ENCODE measurements around the gene CDC42BPA. TPM values are rescaled to one million over a fixed set of nuclear protein-coding genes. Genes with fewer than 3 reads are reported as not detected.

Gene CDC42BPA, protein sequence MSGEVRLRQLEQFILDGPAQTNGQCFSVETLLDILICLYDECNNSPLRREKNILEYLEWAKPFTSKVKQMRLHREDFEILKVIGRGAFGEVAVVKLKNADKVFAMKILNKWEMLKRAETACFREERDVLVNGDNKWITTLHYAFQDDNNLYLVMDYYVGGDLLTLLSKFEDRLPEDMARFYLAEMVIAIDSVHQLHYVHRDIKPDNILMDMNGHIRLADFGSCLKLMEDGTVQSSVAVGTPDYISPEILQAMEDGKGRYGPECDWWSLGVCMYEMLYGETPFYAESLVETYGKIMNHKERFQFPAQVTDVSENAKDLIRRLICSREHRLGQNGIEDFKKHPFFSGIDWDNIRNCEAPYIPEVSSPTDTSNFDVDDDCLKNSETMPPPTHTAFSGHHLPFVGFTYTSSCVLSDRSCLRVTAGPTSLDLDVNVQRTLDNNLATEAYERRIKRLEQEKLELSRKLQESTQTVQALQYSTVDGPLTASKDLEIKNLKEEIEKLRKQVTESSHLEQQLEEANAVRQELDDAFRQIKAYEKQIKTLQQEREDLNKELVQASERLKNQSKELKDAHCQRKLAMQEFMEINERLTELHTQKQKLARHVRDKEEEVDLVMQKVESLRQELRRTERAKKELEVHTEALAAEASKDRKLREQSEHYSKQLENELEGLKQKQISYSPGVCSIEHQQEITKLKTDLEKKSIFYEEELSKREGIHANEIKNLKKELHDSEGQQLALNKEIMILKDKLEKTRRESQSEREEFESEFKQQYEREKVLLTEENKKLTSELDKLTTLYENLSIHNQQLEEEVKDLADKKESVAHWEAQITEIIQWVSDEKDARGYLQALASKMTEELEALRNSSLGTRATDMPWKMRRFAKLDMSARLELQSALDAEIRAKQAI (N-terminal part only)
- total RNA-seq (10 to 100 TPM; 50.5 to 71.3 TPM), polyA plus RNA-seq (10 to 100 TPM in 1 of 2 donors, 1 to 10 TPM in 1; 8.1 to 15.5 TPM)
- long read RNA-seq, donor 1, partial matches to known transcripts, result 11 of 33 reads
- long read RNA-seq, donor 1, other reads (novel, unspliced or antisense), result 22 of 33 reads
- long read RNA-seq, donor 2, partial matches to known transcripts, result 16 of 48 reads
- long read RNA-seq, donor 2, other reads (novel, unspliced or antisense), result 32 of 48 reads

DNA sequence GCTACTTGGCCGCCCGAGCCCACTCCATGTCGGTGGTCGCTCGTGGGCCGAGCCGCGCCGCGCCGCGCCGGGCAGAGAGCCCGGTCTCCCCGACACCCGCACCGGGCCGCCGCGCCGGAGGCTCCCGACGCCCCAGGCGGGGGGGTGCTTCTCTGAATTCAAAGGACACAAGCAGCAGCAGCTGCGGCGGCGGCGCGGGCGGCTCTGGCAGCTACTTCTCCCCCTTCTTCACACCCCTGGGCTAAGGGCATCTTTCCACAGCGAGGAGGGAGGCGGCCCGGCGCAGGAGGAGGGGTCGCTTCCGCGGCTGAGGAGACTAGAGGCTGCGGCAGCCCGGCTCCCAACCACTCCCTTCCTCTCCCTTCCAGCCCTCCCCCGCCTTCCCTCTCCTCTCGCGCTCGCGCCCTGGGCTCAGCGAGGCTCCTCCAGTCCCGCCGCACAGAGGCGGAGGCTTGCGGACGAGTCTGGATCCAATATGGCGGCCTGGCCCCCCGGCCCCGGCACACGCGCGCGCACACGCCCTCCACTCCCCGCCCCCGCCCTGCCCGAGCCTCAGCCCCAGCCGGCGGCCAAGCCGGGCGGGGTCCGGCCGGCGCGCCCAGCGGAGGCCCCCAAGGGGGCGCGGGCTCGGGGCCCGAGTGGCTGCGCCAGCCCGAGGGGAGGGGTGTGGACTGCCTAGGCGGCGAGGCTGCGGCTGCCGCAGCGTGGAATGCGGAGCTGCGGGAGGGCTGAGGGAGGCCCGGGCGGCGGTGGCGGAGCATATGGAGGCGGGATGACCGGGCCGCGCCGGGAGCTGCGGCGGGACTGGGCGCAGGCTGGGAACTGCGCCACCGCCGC, at the start of gene CDC42BPA:
Gene CDC42BPA (minus strand): TSS at position 477 of the 837 bp plus-strand sequence. CDS start 1,310 bp downstream, outside the sequence.
- DNase-seq (peak; percentile 89 to 93), ATAC-seq (ENCODE audit: low FRiP score) (peak; percentile 92)
- H3K27ac ChIP-seq (ENCODE audit: low read depth in 1 of 2, low read length in 2 of 2), result peak within 1 kb of the TSS; percentile 64 to 73
- no peaks in the 10 kb centered on the region for H3K4me1 ChIP-seq (ENCODE audit: control insufficient read depth in 1 of 2, insufficient read depth in 2 of 2, low read length in 2 of 2)
- peak within 1 kb of the TSS; percentile 97 to 99 for H3K4me3 ChIP-seq (ENCODE audit: low read length in 2 of 2)
- 0 to 1% methylated on average over 56 to 98 of the region's 98 CpGs for WGBS, 2 donors
- H3K9me3 ChIP-seq (ENCODE audit: control insufficient read depth, low read length), result no peaks in the 10 kb centered on the region
- no peaks in the 10 kb centered on the region for H3K27me3 ChIP-seq (ENCODE audit: control insufficient read depth in 1 of 2, insufficient read depth in 2 of 2, low read length in 1 of 2)
- intact Hi-C loops (cut with DNase I), result loop anchor here (5.0 to 10.0 kb wide), 4 partner anchors 73 to 183 kb away; no protein-coding TSS in a partner anchor
- H3K36me3 ChIP-seq (ENCODE audit: control insufficient read depth in 1 of 2, insufficient read depth in 2 of 2, low read length in 1 of 2), result no peaks in the 10 kb centered on the region

DNA sequence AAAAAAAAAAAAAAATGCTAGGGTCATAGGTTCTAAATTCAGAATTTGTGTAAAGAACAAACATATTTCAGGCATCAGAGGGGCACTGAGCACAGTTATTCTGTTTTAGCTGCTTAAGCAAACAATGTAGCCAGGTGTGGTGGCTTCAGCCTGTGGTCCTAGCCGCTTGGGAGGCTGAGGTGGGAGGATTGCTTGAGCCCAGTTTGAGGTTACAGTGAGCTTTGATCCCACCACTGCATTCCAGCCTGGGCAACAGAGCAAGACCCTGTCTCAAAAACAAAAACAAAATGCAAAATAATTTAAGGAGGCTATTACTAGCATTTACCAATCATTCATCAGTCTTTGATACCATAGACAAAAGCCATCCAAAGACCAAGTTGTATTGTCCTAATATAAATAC, 49.7 kb upstream of the CDC42BPA start:
- no peak overlapping the region for H3K27ac ChIP-seq (ENCODE audit: low read depth in 1 of 2, low read length in 2 of 2)
- no peaks in the 10 kb centered on the region for H3K36me3 ChIP-seq (ENCODE audit: control insufficient read depth in 1 of 2, insufficient read depth in 2 of 2, low read length in 1 of 2)
- H3K9me3 ChIP-seq (ENCODE audit: control insufficient read depth, low read length), result no peaks in the 10 kb centered on the region
- intact Hi-C loops (cut with DNase I), result no loop called here
- H3K27me3 ChIP-seq (ENCODE audit: control insufficient read depth in 1 of 2, insufficient read depth in 2 of 2, low read length in 1 of 2), result no peaks in the 10 kb centered on the region
- no peak overlapping the region for H3K4me3 ChIP-seq (ENCODE audit: low read length in 2 of 2)
- DNase-seq (no peak), ATAC-seq (ENCODE audit: low FRiP score) (no peak)
- no peaks in the 10 kb centered on the region for H3K4me1 ChIP-seq (ENCODE audit: control insufficient read depth in 1 of 2, insufficient read depth in 2 of 2, low read length in 2 of 2)
- WGBS, 2 donors, result 93 to 99% methylated on average over 1 of the region's 1 CpG

GRCh38 chr1:227365473-227366431, 47.5 kb upstream of the CDC42BPA start:
- no peak overlapping the region for H3K27ac ChIP-seq (ENCODE audit: low read depth in 1 of 2, low read length in 2 of 2)
- no peaks in the 10 kb centered on the region for H3K36me3 ChIP-seq (ENCODE audit: control insufficient read depth in 1 of 2, insufficient read depth in 2 of 2, low read length in 1 of 2)
- intact Hi-C loops (cut with DNase I), result no loop called here
- no peaks in the 10 kb centered on the region for H3K4me1 ChIP-seq (ENCODE audit: control insufficient read depth in 1 of 2, insufficient read depth in 2 of 2, low read length in 2 of 2)
- WGBS, 2 donors, result 90 to 92% methylated on average over 8 of the region's 8 CpGs
- ATAC-seq (ENCODE audit: low FRiP score), result no peak
- no peak overlapping the region for H3K4me3 ChIP-seq (ENCODE audit: low read length in 2 of 2)
- H3K27me3 ChIP-seq (ENCODE audit: control insufficient read depth in 1 of 2, insufficient read depth in 2 of 2, low read length in 1 of 2), result no peaks in the 10 kb centered on the region
- no peaks in the 10 kb centered on the region for H3K9me3 ChIP-seq (ENCODE audit: control insufficient read depth, low read length)
- no peak for DNase-seq

GRCh38 chr1:227364657-227365056, 46.4 kb upstream of the CDC42BPA start:
- intact Hi-C loops (cut with DNase I), result no loop called here
- H3K9me3 ChIP-seq (ENCODE audit: control insufficient read depth, low read length), result no peaks in the 10 kb centered on the region
- DNase-seq (no peak), ATAC-seq (ENCODE audit: low FRiP score) (no peak)
- no peak overlapping the region for H3K27ac ChIP-seq (ENCODE audit: low read depth in 1 of 2, low read length in 2 of 2)
- H3K27me3 ChIP-seq (ENCODE audit: control insufficient read depth in 1 of 2, insufficient read depth in 2 of 2, low read length in 1 of 2), result no peaks in the 10 kb centered on the region
- no peaks in the 10 kb centered on the region for H3K36me3 ChIP-seq (ENCODE audit: control insufficient read depth in 1 of 2, insufficient read depth in 2 of 2, low read length in 1 of 2)
- 83 to 84% methylated on average over 2 of the region's 2 CpGs for WGBS, 2 donors
- no peak overlapping the region for H3K4me3 ChIP-seq (ENCODE audit: low read length in 2 of 2)
- H3K4me1 ChIP-seq (ENCODE audit: control insufficient read depth in 1 of 2, insufficient read depth in 2 of 2, low read length in 2 of 2), result no peaks in the 10 kb centered on the region

- intact Hi-C loops (cut with DNase I), result no loop called here
- no peaks in the 10 kb centered on the region for H3K9me3 ChIP-seq (ENCODE audit: control insufficient read depth, low read length)
- H3K27ac ChIP-seq (ENCODE audit: low read depth in 1 of 2, low read length in 2 of 2), result no peak overlapping the region
- H3K4me3 ChIP-seq (ENCODE audit: low read length in 2 of 2), result no peak overlapping the region
- H3K36me3 ChIP-seq (ENCODE audit: control insufficient read depth in 1 of 2, insufficient read depth in 2 of 2, low read length in 1 of 2), result no peaks in the 10 kb centered on the region
- 87 to 92% methylated on average over 7 of the region's 7 CpGs for WGBS, 2 donors
- H3K27me3 ChIP-seq (ENCODE audit: control insufficient read depth in 1 of 2, insufficient read depth in 2 of 2, low read length in 1 of 2), result no peaks in the 10 kb centered on the region
- ATAC-seq (ENCODE audit: low FRiP score), result no peak
- DNase-seq, result no peak
- H3K4me1 ChIP-seq (ENCODE audit: control insufficient read depth in 1 of 2, insufficient read depth in 2 of 2, low read length in 2 of 2), result no peaks in the 10 kb centered on the region
Measured at GRCh38 chr1:227363825-227364224, 45.5 kb upstream of the CDC42BPA start.

DNA sequence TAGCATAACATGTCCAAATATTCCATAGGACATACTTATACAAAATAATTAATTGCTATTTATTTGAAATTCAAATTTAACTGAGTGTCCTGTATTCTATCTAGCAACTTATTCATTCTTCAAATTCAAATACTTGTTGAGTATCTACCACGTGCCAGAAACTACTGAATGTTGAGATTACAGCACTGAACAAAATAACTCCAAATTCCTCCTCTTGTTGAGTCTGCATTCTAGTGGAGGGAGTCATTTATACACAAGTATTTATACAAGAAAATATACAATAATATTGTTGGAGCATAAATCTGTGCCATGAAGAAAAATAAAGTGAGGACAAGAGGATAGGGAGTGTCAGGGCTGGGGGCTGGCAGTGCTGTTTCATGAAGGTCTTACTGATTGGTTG, 43.7 kb upstream of the CDC42BPA start:
- no peak for ATAC-seq (ENCODE audit: low FRiP score)
- intact Hi-C loops (cut with DNase I), result no loop called here

GRCh38 chr1:227357927-227358302, 39.6 kb upstream of the CDC42BPA start:
- no peak overlapping the region for H3K4me3 ChIP-seq (ENCODE audit: low read length in 2 of 2)
- ATAC-seq (ENCODE audit: low FRiP score) (no peak), DNase-seq (no peak)
- WGBS, 2 donors, result 92 to 95% methylated on average over 6 of the region's 6 CpGs
- no peaks in the 10 kb centered on the region for H3K4me1 ChIP-seq (ENCODE audit: control insufficient read depth in 1 of 2, insufficient read depth in 2 of 2, low read length in 2 of 2)
- intact Hi-C loops (cut with DNase I), result no loop called here
- no peaks in the 10 kb centered on the region for H3K27me3 ChIP-seq (ENCODE audit: control insufficient read depth in 1 of 2, insufficient read depth in 2 of 2, low read length in 1 of 2)
- H3K9me3 ChIP-seq (ENCODE audit: control insufficient read depth, low read length), result no peaks in the 10 kb centered on the region
- H3K27ac ChIP-seq (ENCODE audit: low read depth in 1 of 2, low read length in 2 of 2), result no peak overlapping the region
- no peaks in the 10 kb centered on the region for H3K36me3 ChIP-seq (ENCODE audit: control insufficient read depth in 1 of 2, insufficient read depth in 2 of 2, low read length in 1 of 2)

More for the DNA sequence above, 43.7 kb upstream of the CDC42BPA start:
- 28 to 33% methylated on average over 1 of the region's 1 CpG for WGBS, 2 donors
- Histone ChIP-seq H3K36me3 (ENCODE audit: control insufficient read depth in 1 of 2, insufficient read depth in 2 of 2, low read length in 1 of 2) (no peaks in the 10 kb centered on the region), H3K27me3 (ENCODE audit: control insufficient read depth in 1 of 2, insufficient read depth in 2 of 2, low read length in 1 of 2) (no peaks in the 10 kb centered on the region), H3K9me3 (ENCODE audit: control insufficient read depth, low read length) (no peaks in the 10 kb centered on the region), H3K4me3 (ENCODE audit: low read length in 2 of 2) (no peak overlapping the region), H3K4me1 (ENCODE audit: control insufficient read depth in 1 of 2, insufficient read depth in 2 of 2, low read length in 2 of 2) (no peaks in the 10 kb centered on the region), H3K27ac (ENCODE audit: low read depth in 1 of 2, low read length in 2 of 2) (no peak overlapping the region)
- DNase-seq, result no peak

Measured in aorta (tissue), 5 donors.